Activated B cell treated with CpG ODN at 0.5 μM for 24 hours (primary cell): ENCODE results near the gene LBHD2. TPM values are rescaled to one million over a fixed set of nuclear protein-coding genes. Genes with fewer than 3 reads are reported as not detected.

Source experiments
- ATAC-seq: fragments of 200-7000 bp; cut with Tn5 transposase; one replicate; pipeline ENCODE4 v1.10.0; 2021; ENCODE audit warnings: low read depth, mild to moderate bottlenecking, moderate library complexity
- CTCF ChIA-PET: fragments of 350-600 bp; sonication (Branson Sonifier 250); formaldehyde crosslinking; loops from one replicate; lab custom pipeline; 2021; ENCODE audit warnings: antibody characterized with exemption; lab: Charles Lee
- POLR2A ChIA-PET: fragments of 350-600 bp; sonication (Branson Sonifier 250); formaldehyde crosslinking; loops from one replicate; lab custom pipeline; 2021; ENCODE audit warnings: antibody characterized with exemption; lab: Charles Lee
- DNase-seq: peaks from one replicate; pipeline ENCODE4 v3.0.0; 2022
- H3K27ac Mint-ChIP-seq: one replicate; pipeline ENCODE4 v1.8.0; 2020; ENCODE audit warnings: mixed read lengths
- H3K27me3 Mint-ChIP-seq: one replicate; pipeline ENCODE4 v1.8.0; 2021; ENCODE audit warnings: mixed read lengths
- H3K36me3 Mint-ChIP-seq: one replicate; pipeline ENCODE4 v1.8.0; 2021; ENCODE audit warnings: low read depth, mixed read lengths
- H3K4me1 Mint-ChIP-seq: one replicate; pipeline ENCODE4 v1.8.0; 2021; ENCODE audit warnings: mixed read lengths
- H3K4me3 Mint-ChIP-seq: one replicate; pipeline ENCODE4 v1.8.0; 2020; ENCODE audit warnings: mild to moderate bottlenecking, mixed read lengths
- H3K9me3 Mint-ChIP-seq: one replicate; pipeline ENCODE4 v1.8.0; 2020; ENCODE audit warnings: mixed read lengths
- CTCF ChIP-seq: fragments of 200-600 bp; IDR thresholded peaks from one replicate; pipeline ENCODE4 v1.8.0; 2022; ENCODE audit warnings: antibody characterized with exemption, mild to moderate bottlenecking
- intact Hi-C: fragments of 100-400 bp; cut with micrococcal nuclease; formaldehyde crosslinking; loops from one replicate; pipeline ENCODE4 v1.15.1; 2024
- total RNA-seq: library from RNA; stranded (reverse); gene quantifications from 2 replicates; pipeline ENCODE4 v1.2.3, GENCODE V29; 2022

LBHD2 gene
- total RNA-seq, 1 donor from 2014 or later = not detected

- no peak overlapping the region for H3K4me3 Mint-ChIP-seq
- DNase-seq (no peak), ATAC-seq (no peak)
- no peak for TF ChIP-seq CTCF
- H3K36me3 Mint-ChIP-seq = no peaks in the 10 kb centered on the region
- H3K4me1 Mint-ChIP-seq = peaks cover 14% of the 10 kb centered on the region
- H3K9me3 Mint-ChIP-seq = peaks cover 2% of the 10 kb centered on the region
- no peak overlapping the region for H3K27ac Mint-ChIP-seq
- CTCF ChIA-PET = no interaction called here
- POLR2A ChIA-PET = interaction anchor here (0.5 kb wide), 1 partner anchor 218 kb away, joined by 9 read pairs; no protein-coding TSS in a partner anchor
- intact Hi-C loops = no loop called here
- peaks cover 12% of the 10 kb centered on the region for H3K27me3 Mint-ChIP-seq
Observed at GRCh38 chr14:103136388-103137271, 52.6 kb downstream of the LBHD2 start.

- TF ChIP-seq CTCF = no peak
- H3K27ac Mint-ChIP-seq = no peak overlapping the region
- H3K4me1 Mint-ChIP-seq = peaks cover 14% of the 10 kb centered on the region
- H3K4me3 Mint-ChIP-seq = no peak overlapping the region
- H3K9me3 Mint-ChIP-seq = peaks cover 2% of the 10 kb centered on the region
- ATAC-seq = no peak
- H3K27me3 Mint-ChIP-seq = peaks cover 19% of the 10 kb centered on the region
- no peaks in the 10 kb centered on the region for H3K36me3 Mint-ChIP-seq
- ChIA-PET POLR2A (no interaction called here), CTCF (no interaction called here)
- DNase-seq = no peak
- intact Hi-C loops = no loop called here
Observed at GRCh38 chr14:103137689-103138300, 53.8 kb downstream of the LBHD2 start.

- Mint-ChIP-seq H3K27ac (no peak overlapping the region), H3K9me3 (peaks cover 2% of the 10 kb centered on the region), H3K4me3 (no peak overlapping the region), H3K36me3 (no peaks in the 10 kb centered on the region), H3K4me1 (peaks cover 14% of the 10 kb centered on the region), H3K27me3 (peaks cover 26% of the 10 kb centered on the region)
- CTCF ChIA-PET = no interaction called here
- POLR2A ChIA-PET = no interaction called here
- no peak for TF ChIP-seq CTCF
- intact Hi-C loops = no loop called here
- DNase-seq (no peak), ATAC-seq (no peak)
Observed at GRCh38 chr14:103138301-103139131, 54.5 kb downstream of the LBHD2 start.

GRCh38 chr14:103139132-103140025 lies 55.4 kb downstream of the LBHD2 start:
- Mint-ChIP-seq H3K9me3 (peaks cover 2% of the 10 kb centered on the region), H3K27me3 (peaks cover 29% of the 10 kb centered on the region), H3K4me1 (peaks cover 14% of the 10 kb centered on the region), H3K36me3 (no peaks in the 10 kb centered on the region), H3K4me3 (no peak overlapping the region), H3K27ac (no peak overlapping the region)
- no peak for ATAC-seq
- POLR2A ChIA-PET = no interaction called here
- no peak for DNase-seq
- no peak for TF ChIP-seq CTCF
- CTCF ChIA-PET = no interaction called here
- intact Hi-C loops = loop anchor here (5.0 kb wide), 1 partner anchor 32 kb away; no protein-coding TSS in a partner anchor

Other genes starting within 250 kb of the LBHD2 start
- gene AMN, start 161.5 kb upstream of the LBHD2 start, total RNA-seq = 4.4 and 5.3 TPM in 2 replicates
- gene CDC42BPB, start 26.7 kb upstream of the LBHD2 start, total RNA-seq = 34.2 and 38.5 TPM in 2 replicates
- not detected in 2 replicates for gene EXOC3L4, start 10.5 kb downstream of the LBHD2 start, total RNA-seq
- 4.1 and 5.2 TPM in 2 replicates for gene TNFAIP2, start 39.3 kb downstream of the LBHD2 start, total RNA-seq